ENCODE data around the gene KIF25. TPM values are rescaled to one million over a fixed set of nuclear protein-coding genes. Genes with fewer than 3 reads are reported as not detected.

The KIF25 gene
- total RNA-seq, 1 donor from 2014 or later = not detected

GRCh38 chr6:167988154-167988495 lies 9.3 kb upstream of the KIF25 start:
- DNase-seq (ENCODE audit: low spot score) = no peak
- no peak for TF ChIP-seq CTCF (IDR thresholded peaks at IDR 0.05; ENCODE audit: unreplicated experiment)
- H3K9me3 Mint-ChIP-seq (ENCODE audit: unreplicated experiment) = no peaks in the 10 kb centered on the region
- no peak overlapping the region for H3K4me3 Mint-ChIP-seq (ENCODE audit: unreplicated experiment)
- H3K36me3 Mint-ChIP-seq (ENCODE audit: low read depth, unreplicated experiment) = no peaks in the 10 kb centered on the region
- H3K27ac Mint-ChIP-seq (ENCODE audit: unreplicated experiment) = no peak overlapping the region
- no peaks in the 10 kb centered on the region for H3K4me1 Mint-ChIP-seq (ENCODE audit: unreplicated experiment)
- H3K27me3 Mint-ChIP-seq (ENCODE audit: unreplicated experiment) = peaks cover 2% of the 10 kb centered on the region

- no peak for DNase-seq (ENCODE audit: low spot score)
- no peaks in the 10 kb centered on the region for H3K9me3 Mint-ChIP-seq (ENCODE audit: unreplicated experiment)
- H3K4me1 Mint-ChIP-seq (ENCODE audit: unreplicated experiment) = no peaks in the 10 kb centered on the region
- no peak overlapping the region for H3K4me3 Mint-ChIP-seq (ENCODE audit: unreplicated experiment)
- H3K27me3 Mint-ChIP-seq (ENCODE audit: unreplicated experiment) = peaks cover 2% of the 10 kb centered on the region
- H3K27ac Mint-ChIP-seq (ENCODE audit: unreplicated experiment) = no peak overlapping the region
- TF ChIP-seq CTCF (IDR thresholded peaks at IDR 0.05; ENCODE audit: unreplicated experiment) = no peak
- H3K36me3 Mint-ChIP-seq (ENCODE audit: low read depth, unreplicated experiment) = no peaks in the 10 kb centered on the region
Observed at GRCh38 chr6:167988945-167989841, 8.3 kb upstream of the KIF25 start.

DNA sequence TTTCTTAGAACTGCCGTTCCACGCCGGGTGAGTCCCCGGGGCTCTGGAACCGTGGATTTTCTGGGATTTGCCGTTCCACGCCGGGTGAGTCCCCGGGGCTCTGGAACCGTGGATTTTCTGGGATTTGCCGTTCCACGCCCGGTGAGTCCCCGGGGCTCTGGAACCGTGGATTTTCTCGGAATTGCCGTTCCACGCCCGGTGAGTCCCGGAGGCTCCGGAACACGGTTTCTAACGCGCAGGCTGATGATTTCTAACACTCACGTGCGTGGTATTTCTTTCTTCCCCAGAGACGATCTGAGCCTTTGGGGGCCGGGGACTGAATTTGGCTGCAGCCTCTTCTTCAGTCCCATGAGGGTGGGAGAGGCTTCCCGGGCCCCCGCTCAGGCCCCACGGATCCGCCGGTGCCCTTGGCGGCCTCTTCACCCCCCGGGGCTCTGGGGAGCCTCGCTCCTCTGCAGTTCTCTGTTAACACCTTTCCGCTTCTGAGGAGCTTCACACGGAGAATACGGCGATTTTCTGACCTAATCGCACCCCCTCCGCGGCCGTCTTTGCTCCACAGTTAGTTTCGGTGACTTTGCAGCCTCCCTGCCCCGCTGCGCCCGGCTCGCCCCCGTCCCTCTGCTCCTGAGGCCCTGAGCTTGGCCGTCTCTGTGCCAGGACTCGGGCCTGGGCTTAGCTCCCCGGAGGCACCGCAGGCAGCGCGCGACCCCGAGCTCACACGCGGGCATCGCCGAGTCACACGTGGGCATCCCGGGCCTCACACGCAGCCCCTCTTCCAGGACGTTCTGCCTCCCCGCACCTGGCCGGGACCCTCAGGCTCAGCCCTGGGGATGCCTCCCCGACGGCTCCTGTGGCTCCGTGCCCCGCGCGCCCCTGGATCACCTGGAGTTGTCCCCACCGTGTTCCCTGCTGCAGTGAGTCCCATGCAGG lies 7.2 kb upstream of the KIF25 start:
- Mint-ChIP-seq H3K4me1 (ENCODE audit: unreplicated experiment) (no peaks in the 10 kb centered on the region), H3K27me3 (ENCODE audit: unreplicated experiment) (peaks cover 4% of the 10 kb centered on the region), H3K9me3 (ENCODE audit: unreplicated experiment) (no peaks in the 10 kb centered on the region), H3K27ac (ENCODE audit: unreplicated experiment) (no peak overlapping the region), H3K36me3 (ENCODE audit: low read depth, unreplicated experiment) (no peaks in the 10 kb centered on the region), H3K4me3 (ENCODE audit: unreplicated experiment) (no peak overlapping the region)
- no peak for DNase-seq (ENCODE audit: low spot score)
- no peak for TF ChIP-seq CTCF (IDR thresholded peaks at IDR 0.05; ENCODE audit: unreplicated experiment)

DNA sequence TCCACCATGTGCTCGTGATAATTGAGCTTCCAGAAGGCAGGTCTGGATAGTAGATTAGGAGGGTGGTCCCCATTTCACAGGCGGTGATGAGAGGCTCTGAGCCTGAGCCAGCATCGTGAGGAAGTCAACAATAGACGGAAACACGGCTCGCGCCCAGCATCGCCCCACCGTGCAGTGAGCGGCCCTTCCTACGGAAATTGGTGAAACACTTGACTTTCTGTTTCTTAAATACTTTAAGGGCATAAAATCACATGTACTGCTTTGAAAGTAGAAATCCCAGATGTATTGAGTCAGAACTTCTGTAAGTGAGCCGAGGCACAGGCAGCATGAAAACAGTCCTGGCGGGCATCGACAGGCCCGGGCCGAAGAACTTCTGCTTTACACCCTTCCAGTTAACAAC lies 4.3 kb upstream of the KIF25 start:
- Mint-ChIP-seq H3K36me3 (ENCODE audit: low read depth, unreplicated experiment) (no peaks in the 10 kb centered on the region), H3K27ac (ENCODE audit: unreplicated experiment) (no peak overlapping the region), H3K9me3 (ENCODE audit: unreplicated experiment) (no peaks in the 10 kb centered on the region), H3K4me1 (ENCODE audit: unreplicated experiment) (no peaks in the 10 kb centered on the region), H3K27me3 (ENCODE audit: unreplicated experiment) (peaks cover 4% of the 10 kb centered on the region), H3K4me3 (ENCODE audit: unreplicated experiment) (no peak overlapping the region)
- TF ChIP-seq CTCF (IDR thresholded peaks at IDR 0.05; ENCODE audit: unreplicated experiment) = no peak
- no peak for DNase-seq (ENCODE audit: low spot score)

All from endothelial cell (in vitro differentiated cells).